K562 (cell line): ENCODE results near the gene MYCBPAP. TPM values are rescaled to one million over a fixed set of nuclear protein-coding genes. Genes with fewer than 3 reads are reported as not detected.

ENCODE experiments used
- ARID2 ChIP-seq: fragments of 450-650 bp; IDR thresholded peaks from 2 replicates; pipeline ENCODE4 v1.6.1; 2017; ENCODE audit warnings: antibody characterized with exemption, mild to moderate bottlenecking
- BHLHE40 ChIP-seq: IDR thresholded peaks from 2 replicates; pipeline ENCODE4 v1.6.1; 2011; ENCODE audit warnings: low read length, improper control_type of control experiment
- C11orf30 ChIP-seq: fragments of 450-650 bp; IDR thresholded peaks from 2 replicates; pipeline ENCODE4 v1.6.1; 2016; ENCODE audit warnings: low read depth, mild to moderate bottlenecking
- CC2D1A ChIP-seq: fragments of 450-650 bp; IDR thresholded peaks from 2 replicates; pipeline ENCODE4 v1.6.1; 2017; ENCODE audit warnings: mild to moderate bottlenecking
- CHD4 ChIP-seq: fragments of 200-600 bp; sonication (generic); IDR thresholded peaks from 3 replicates; pipeline ENCODE4 v1.6.1; 2012; ENCODE audit warnings: low read depth, mild to moderate bottlenecking, mixed read lengths, low read length, inconsistent platforms; ENCODE audit not compliant: insufficient read depth, insufficient replicate concordance, poor library complexity, severe bottlenecking
- FOXJ3 ChIP-seq: sonication (generic); formaldehyde crosslinking; IDR thresholded peaks from 2 replicates; pipeline ENCODE4 v1.4.0; 2020; ENCODE audit warnings: mild to moderate bottlenecking, missing genetic modification reagents
- FOXO4 ChIP-seq: fragments of 450-650 bp; formaldehyde crosslinking; IDR thresholded peaks from 2 replicates; pipeline ENCODE4 v1.4.0; 2020; ENCODE audit warnings: mild to moderate bottlenecking, moderate library complexity
- ILK ChIP-seq: fragments of 450-650 bp; IDR thresholded peaks from 2 replicates; pipeline ENCODE4 v1.6.1; 2016; ENCODE audit warnings: missing genetic modification characterization, low read depth, mild to moderate bottlenecking, missing compliant biosample characterization, moderate library complexity, borderline replicate concordance
- KDM5B ChIP-seq: fragments of 200-600 bp; sonication (generic); IDR thresholded peaks from 2 replicates; pipeline ENCODE4 v1.6.1; 2012; ENCODE audit warnings: low read depth, mild to moderate bottlenecking, moderate library complexity, low read length, control low read depth, inconsistent platforms; ENCODE audit not compliant: insufficient replicate concordance
- RAD51 ChIP-seq: fragments of 450-650 bp; IDR thresholded peaks from 2 replicates; pipeline ENCODE4 v1.7.1; 2016; ENCODE audit warnings: low read depth, mild to moderate bottlenecking, borderline replicate concordance
- SAP30 ChIP-seq: fragments of 200-600 bp; sonication (generic); IDR thresholded peaks from 2 replicates; pipeline ENCODE4 v1.6.1; 2012; ENCODE audit warnings: borderline replicate concordance, low read depth, mild to moderate bottlenecking, moderate library complexity, low read length, control low read depth, inconsistent platforms; ENCODE audit not compliant: insufficient read depth, poor library complexity, severe bottlenecking
- TFAP4 ChIP-seq: sonication (generic); formaldehyde crosslinking; IDR thresholded peaks from 2 replicates; pipeline ENCODE4 v1.8.0; 2022; ENCODE audit warnings: missing genetic modification reagents, mild to moderate bottlenecking, moderate library complexity, borderline replicate concordance
- THRB ChIP-seq: fragments of 450-650 bp; formaldehyde crosslinking; conservative IDR thresholded peaks from 2 replicates; pipeline ENCODE4 v1.4.0; 2022; ENCODE audit warnings: mild to moderate bottlenecking, missing genetic modification characterization
- VEZF1 ChIP-seq: fragments of 200-800 bp; sonication (Bioruptor generic); IDR thresholded peaks from 2 replicates; pipeline ENCODE4 v1.6.1; 2017; ENCODE audit warnings: missing genetic modification characterization, missing compliant biosample characterization
- ZBTB33 ChIP-seq: sonication (generic); formaldehyde crosslinking; IDR thresholded peaks from 2 replicates; pipeline ENCODE4 v1.8.1; 2023; ENCODE audit warnings: mild to moderate bottlenecking, missing genetic modification reagents
- ZC3H11A ChIP-seq: IDR thresholded peaks from 2 replicates; pipeline ENCODE4 v1.6.1; 2012; ENCODE audit warnings: low read depth, low read length, improper control_type of control experiment
- ZKSCAN1 ChIP-seq: fragments of 150-350 bp; IDR thresholded peaks from 2 replicates; pipeline ENCODE4 v1.6.1; 2016; ENCODE audit warnings: low read depth, low read length
- ZNF140 ChIP-seq: fragments of 250-450 bp; sonication (Bioruptor Pico); IDR thresholded peaks from 2 replicates; pipeline ENCODE4 v1.8.0; 2021; ENCODE audit warnings: moderate library complexity, mild to moderate bottlenecking, inconsistent platforms
- ZNF282 ChIP-seq: sonication (generic); formaldehyde crosslinking; IDR thresholded peaks from 2 replicates; pipeline ENCODE4 v1.8.1; 2023; ENCODE audit warnings: missing genetic modification reagents
- polyA plus RNA-seq, 8 experiments: library from polyadenylated mRNA; depleted of rRNA in 4 of 8; stranded (reverse) in 5 of 8; unstranded in 3 of 8; fragments of >200 nt; fragmentation: Nextera tagmentation in 2 of 8; fragmentation: Illumina TruSeq in 1 of 8; extraction: Ambion mirVana in 2 of 8; extraction: Trizol in 1 of 8; gene quantifications; 2 replicates each; pipeline versions ENCODE4 v1.2.1 to v1.2.3, GENCODE V29; 2011 to 2014; ENCODE audit warnings: inconsistent platforms in 1 of 8, missing spikeins in 1 of 8
- total RNA-seq, 7 experiments: library from RNA; depleted of rRNA in 6 of 7; stranded (reverse); fragments of >200 nt in 6 of 7; fragmentation: Illumina TruSeq in 2 of 7; extraction: Trizol in 2 of 7; gene quantifications; 2 replicates each; pipeline versions ENCODE4 v1.2.1 to v1.2.3, GENCODE V29; 2011 to 2021; ENCODE audit warnings: low replicate concordance in 1 of 7

MYCBPAP gene
- total and polyA plus RNA-seq, 9 of the 15 experiments (the other 6 are each of a cell fraction or from before 2014, with no cell fraction given), result not detected

- TF ChIP-seq ZBTB33, result peak; percentile 87
- TF ChIP-seq BHLHE40, result peak; percentile 82
- no peak for TF ChIP-seq ZC3H11A
- TF ChIP-seq ZNF140 (CRISPR knock-in tag), result no peak
- no peak for TF ChIP-seq CHD4
- no peak for TF ChIP-seq VEZF1 (CRISPR knock-in tag)
- no peak for TF ChIP-seq SAP30
- peak; percentile 83 for TF ChIP-seq RAD51
- TF ChIP-seq ILK (tag), result no peak
- no peak for TF ChIP-seq FOXO4 (CRISPR knock-in tag)
- TF ChIP-seq KDM5B, result no peak
- TF ChIP-seq ZNF282, result 0 out of 2 replicates have a peak, but pooled peaks have one; percentile 43
- TF ChIP-seq C11orf30, result peak; percentile 48
- no peak for TF ChIP-seq FOXJ3 (CRISPR knock-in tag)
- TF ChIP-seq THRB (CRISPR knock-in tag), result no peak
- TF ChIP-seq ARID2, result peak; percentile 75; the same call in 1 of the 2 replicates
- peak; percentile 73; the same call in 1 of the 2 replicates for TF ChIP-seq TFAP4 (CRISPR knock-in tag)
- peak; percentile 94 for TF ChIP-seq ZKSCAN1
- TF ChIP-seq CC2D1A, result peak; percentile 83
These were observed 42.6 kb downstream of the MYCBPAP start (continued) for GRCh38 chr17:50550661-50551432.
